Measurements from ENCODE around the gene NFS1. TPM values are rescaled to one million over a fixed set of nuclear protein-coding genes. Genes with fewer than 3 reads are reported as not detected.
"Not testable (repeated sequence)": the region's sequence is repeated elsewhere in the genome, so short reads cannot be mapped to it uniquely, and the experiment has no call there.

The NFS1 gene
- total RNA-seq, 2 experiments from 2014 or later = 41.3 to 56.2 TPM

DNA sequence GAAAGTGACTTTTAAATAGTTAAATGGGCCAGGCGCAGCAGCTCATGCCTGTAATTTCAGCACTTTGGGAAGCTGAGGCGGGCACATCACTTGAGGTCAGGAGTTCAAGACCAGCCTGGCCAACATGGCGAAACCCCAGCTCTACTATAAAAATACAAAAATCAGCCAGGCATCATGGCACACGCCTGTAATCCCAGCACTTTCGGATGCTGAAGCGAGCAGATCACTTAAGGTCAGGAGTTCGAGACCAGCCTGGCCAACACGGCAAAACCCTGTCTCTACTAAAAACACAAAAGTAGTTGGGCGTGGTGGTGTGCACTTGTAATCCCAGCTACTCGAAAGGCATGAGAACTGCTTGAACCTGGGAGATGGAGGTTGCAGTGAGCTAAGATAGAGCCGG lies 6.7 kb upstream of the NFS1 start:
- H3K9me2 ChIP-seq (ENCODE audit: insufficient read depth, low read length); H3K4me3 ChIP-seq (ENCODE audit: low read depth, low read length, poor library complexity, severe bottlenecking); intact Hi-C loops (cut with micrococcal nuclease; ENCODE audit: unreplicated experiment); H2AFZ ChIP-seq (ENCODE audit: low read length); H3K4me2 ChIP-seq (ENCODE audit: low read length); DNase-seq (ENCODE audit: low spot score); H3K4me1 ChIP-seq (ENCODE audit: insufficient read depth, low read length, poor library complexity, severe bottlenecking); H3K9me3 ChIP-seq (ENCODE audit: low read length); CTCF ChIA-PET (ENCODE audit: unreplicated experiment); BruUV-seq (replicated peaks); H3K27ac ChIP-seq (ENCODE audit: low read depth, low read length, poor library complexity, severe bottlenecking): not testable (repeated sequence)
- POLR2A ChIA-PET = interaction anchor here (0.6 to 1.2 kb wide), 2 partner anchors 30 to 90 kb away, joined by 3 to 4 read pairs; partner anchors contain the start of gene SPAG4
- peaks cover 23% of the 10 kb centered on the region for H4K20me1 ChIP-seq (ENCODE audit: insufficient read depth, low read length)
- H3K36me3 ChIP-seq (ENCODE audit: insufficient read depth, low read length) = peaks cover 98% of the 10 kb centered on the region
- H3K79me2 ChIP-seq (ENCODE audit: insufficient read depth, low read depth, low read length) = peaks cover 53% of the 10 kb centered on the region

DNA sequence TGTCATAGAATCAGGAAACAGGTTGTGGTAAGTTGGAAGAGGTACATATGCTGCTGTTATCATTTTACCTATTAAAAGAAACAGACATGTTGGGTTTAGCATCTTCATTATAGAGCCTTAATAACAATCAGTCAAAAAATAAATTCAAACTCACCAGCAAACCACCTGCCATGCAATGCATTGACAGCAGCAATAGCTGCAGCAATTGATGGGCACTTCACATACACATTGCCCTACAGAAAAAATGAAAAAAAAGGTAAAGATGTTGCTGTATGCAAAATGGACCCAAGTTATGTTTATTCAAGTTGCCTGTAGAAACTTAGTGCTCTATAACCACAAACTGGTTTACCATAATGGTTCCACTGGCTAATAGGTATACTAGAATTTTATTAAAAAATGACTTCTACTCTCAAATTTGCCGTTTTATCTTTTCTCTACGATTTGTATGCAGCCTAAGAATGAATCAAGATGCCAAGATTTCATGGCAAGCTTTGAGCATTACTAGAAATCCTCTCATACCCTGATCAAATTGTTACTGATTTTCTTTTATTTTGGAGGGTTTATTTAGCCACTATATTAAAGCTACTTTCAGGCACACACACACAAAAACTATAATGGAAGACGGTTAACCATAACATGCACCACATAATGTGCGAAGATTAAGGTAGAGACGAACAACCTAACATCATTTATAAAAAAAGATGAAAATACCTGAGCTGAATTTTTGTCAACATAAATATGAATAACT lies 5.5 kb upstream of the NFS1 start:
- intact Hi-C loops (cut with micrococcal nuclease; ENCODE audit: unreplicated experiment) = loop anchor here (5.0 kb wide), 1 partner anchor 33 kb away; no protein-coding TSS in a partner anchor
- Histone ChIP-seq H3K36me3 (ENCODE audit: insufficient read depth, low read length) (peaks cover 91% of the 10 kb centered on the region), H3K27ac (ENCODE audit: low read depth, low read length, poor library complexity, severe bottlenecking) (no peak overlapping the region), H3K4me2 (ENCODE audit: low read length) (no peak overlapping the region), H3K4me1 (ENCODE audit: insufficient read depth, low read length, poor library complexity, severe bottlenecking) (peaks cover 11% of the 10 kb centered on the region), H3K9me2 (ENCODE audit: insufficient read depth, low read length) (no peaks in the 10 kb centered on the region), H2AFZ (ENCODE audit: low read length) (no peak overlapping the region), H3K9me3 (ENCODE audit: low read length) (no peaks in the 10 kb centered on the region), H3K4me3 (ENCODE audit: low read depth, low read length, poor library complexity, severe bottlenecking) (no peak overlapping the region), H4K20me1 (ENCODE audit: insufficient read depth, low read length) (peaks cover 12% of the 10 kb centered on the region; the same call in 1 of the 2 replicates), H3K79me2 (ENCODE audit: insufficient read depth, low read depth, low read length) (peaks cover 53% of the 10 kb centered on the region)
- TF ChIP-seq, protein P1, sequence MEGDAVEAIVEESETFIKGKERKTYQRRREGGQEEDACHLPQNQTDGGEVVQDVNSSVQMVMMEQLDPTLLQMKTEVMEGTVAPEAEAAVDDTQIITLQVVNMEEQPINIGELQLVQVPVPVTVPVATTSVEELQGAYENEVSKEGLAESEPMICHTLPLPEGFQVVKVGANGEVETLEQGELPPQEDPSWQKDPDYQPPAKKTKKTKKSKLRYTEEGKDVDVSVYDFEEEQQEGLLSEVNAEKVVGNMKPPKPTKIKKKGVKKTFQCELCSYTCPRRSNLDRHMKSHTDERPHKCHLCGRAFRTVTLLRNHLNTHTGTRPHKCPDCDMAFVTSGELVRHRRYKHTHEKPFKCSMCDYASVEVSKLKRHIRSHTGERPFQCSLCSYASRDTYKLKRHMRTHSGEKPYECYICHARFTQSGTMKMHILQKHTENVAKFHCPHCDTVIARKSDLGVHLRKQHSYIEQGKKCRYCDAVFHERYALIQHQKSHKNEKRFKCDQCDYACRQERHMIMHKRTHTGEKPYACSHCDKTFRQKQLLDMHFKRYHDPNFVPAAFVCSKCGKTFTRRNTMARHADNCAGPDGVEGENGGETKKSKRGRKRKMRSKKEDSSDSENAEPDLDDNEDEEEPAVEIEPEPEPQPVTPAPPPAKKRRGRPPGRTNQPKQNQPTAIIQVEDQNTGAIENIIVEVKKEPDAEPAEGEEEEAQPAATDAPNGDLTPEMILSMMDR (conservative IDR thresholded peaks at IDR 0.05; ENCODE audit: low read length) = no peak
- no peak for TF ChIP-seq EZH2phosphoT487 (IDR thresholded peaks at IDR 0.05; ENCODE audit: borderline replicate concordance, low read depth, low read length)
- POLR2A ChIA-PET = interaction anchor here (0.7 kb wide), 1 partner anchor 31 kb away, joined by 3 read pairs; no protein-coding TSS in a partner anchor
- no TSS peak for BruUV-seq (replicated peaks)
- CTCF ChIA-PET (ENCODE audit: unreplicated experiment) = no interaction called here
- no peak for DNase-seq (ENCODE audit: low spot score)

DNA sequence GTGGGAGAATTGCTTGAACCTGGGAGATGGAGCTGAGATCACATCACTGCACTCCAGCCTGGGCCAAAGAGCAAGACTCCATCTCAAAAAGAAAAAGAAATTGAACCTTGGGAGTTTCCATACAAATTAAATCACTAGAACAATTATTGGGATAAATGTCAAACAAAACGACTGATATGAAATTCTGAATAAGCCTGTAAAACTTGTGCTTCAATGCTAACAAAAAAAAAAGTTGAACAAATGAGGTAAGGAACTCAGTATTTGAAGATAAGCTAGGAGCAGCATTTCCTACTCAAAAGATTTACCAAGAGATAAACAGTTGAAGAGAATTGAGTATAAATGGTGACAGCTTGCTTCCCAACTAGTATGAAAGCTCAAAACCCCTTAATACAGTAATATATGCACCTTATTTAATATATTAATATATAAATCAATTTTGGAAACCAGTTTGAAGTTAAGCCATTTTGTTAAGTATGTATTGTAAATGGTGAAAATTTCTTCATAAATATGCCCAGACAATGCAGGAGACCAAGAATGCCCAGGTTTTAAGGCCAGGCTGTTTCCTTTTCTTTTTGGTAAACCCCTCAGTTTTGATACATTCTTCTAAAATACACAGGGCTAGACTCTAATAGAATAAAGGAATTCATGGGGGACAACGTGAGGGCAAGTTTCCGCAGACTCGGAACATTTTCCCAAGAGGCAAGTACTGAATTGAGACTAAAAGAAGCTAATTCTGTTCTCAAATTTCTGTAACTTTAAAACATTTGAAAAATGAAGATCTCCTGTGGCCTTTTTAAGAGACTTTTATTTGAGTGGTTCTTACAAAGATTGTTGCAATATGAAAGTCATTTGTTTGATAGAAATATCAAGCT lies 3.9 kb upstream of the NFS1 start:
- peaks cover 14% of the 10 kb centered on the region for H3K4me1 ChIP-seq (ENCODE audit: insufficient read depth, low read length, poor library complexity, severe bottlenecking)
- ChIA-PET POLR2A (interaction anchor here (0.7 to 1.6 kb wide), 4 partner anchors 10 to 69 kb away, joined by 3 to 5 read pairs (median 3); partner anchors contain the start of genes CPNE1, PHF20 and RBM12), CTCF (ENCODE audit: unreplicated experiment) (no interaction called here)
- TF ChIP-seq, protein P1 (conservative IDR thresholded peaks at IDR 0.05; ENCODE audit: low read length) = no peak
- no peak for TF ChIP-seq EZH2phosphoT487 (IDR thresholded peaks at IDR 0.05; ENCODE audit: borderline replicate concordance, low read depth, low read length)
- H3K36me3 ChIP-seq (ENCODE audit: insufficient read depth, low read length) = peaks cover 75% of the 10 kb centered on the region
- no peak overlapping the region for H3K4me3 ChIP-seq (ENCODE audit: low read depth, low read length, poor library complexity, severe bottlenecking)
- intact Hi-C loops (cut with micrococcal nuclease; ENCODE audit: unreplicated experiment) = loop anchor here (5.0 kb wide), 1 partner anchor 34 kb away; no protein-coding TSS in a partner anchor
- no peak overlapping the region for H2AFZ ChIP-seq (ENCODE audit: low read length)
- no peaks in the 10 kb centered on the region for H3K9me3 ChIP-seq (ENCODE audit: low read length)
- H3K4me2 ChIP-seq (ENCODE audit: low read length) = no peak overlapping the region
- H3K9me2 ChIP-seq (ENCODE audit: insufficient read depth, low read length) = no peaks in the 10 kb centered on the region
- no TSS peak for BruUV-seq (replicated peaks)
- no peak for DNase-seq (ENCODE audit: low spot score)
- peaks cover 8% of the 10 kb centered on the region; the same call in 1 of the 2 replicates for H4K20me1 ChIP-seq (ENCODE audit: insufficient read depth, low read length)
- no peak overlapping the region for H3K27ac ChIP-seq (ENCODE audit: low read depth, low read length, poor library complexity, severe bottlenecking)
- peaks cover 44% of the 10 kb centered on the region for H3K79me2 ChIP-seq (ENCODE audit: insufficient read depth, low read depth, low read length)

All from OCI-LY7 (cell line).